HG03571 (cell line): ENCODE results near the gene LEF1.

ENCODE experiments used
- ATAC-seq: cut with Tn5 transposase; IDR thresholded peaks from one replicate; pipeline ENCODE4 v1.9.1; 2021; ENCODE audit not compliant: unreplicated experiment

Gene LEF1

DNA sequence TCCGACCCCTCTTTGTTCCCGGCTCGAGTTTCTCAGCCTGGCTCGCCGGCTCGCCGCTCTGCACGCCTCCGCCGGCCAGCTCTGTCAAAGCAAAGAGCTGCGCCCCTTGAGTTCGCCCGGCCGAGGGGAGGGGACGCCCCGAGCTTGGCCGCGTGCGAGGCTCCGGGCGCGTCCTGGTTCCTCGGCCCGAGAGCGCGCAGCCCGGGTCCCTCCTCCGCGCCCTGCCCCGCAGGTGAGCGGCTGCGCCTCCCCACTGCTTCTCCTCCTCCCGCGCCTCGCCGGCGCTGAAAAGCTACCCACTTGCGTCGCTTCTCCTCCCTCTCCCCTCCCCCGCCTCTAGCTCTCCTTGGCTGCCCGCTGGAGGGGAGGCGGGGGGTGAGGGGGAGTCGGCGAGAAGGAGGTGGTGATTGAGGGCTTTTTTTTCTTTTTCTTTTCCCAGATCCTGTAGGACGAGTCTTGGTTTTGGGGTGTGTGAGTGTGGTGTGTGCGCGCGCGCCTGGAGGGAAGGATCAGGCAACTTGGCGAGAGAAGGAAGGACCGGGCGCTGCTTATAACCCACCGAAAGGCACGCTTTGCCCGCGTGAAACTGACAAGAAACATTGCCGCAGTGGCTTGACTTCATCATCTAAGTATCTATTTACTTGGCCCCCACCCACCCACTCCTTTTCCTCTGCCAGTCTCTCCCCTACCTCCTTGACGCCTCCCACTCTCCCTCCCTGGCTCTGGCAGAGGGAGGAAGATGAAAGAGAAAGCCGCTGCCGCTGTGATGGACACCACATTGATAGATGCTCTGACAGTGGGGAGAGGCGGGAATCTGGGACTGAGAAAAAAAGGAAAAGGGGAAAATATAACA lies at the start of gene LEF1:
Gene LEF1 (minus strand): TSS at position 262 of the 853 bp plus-strand sequence. CDS start 1,165 bp downstream, outside the sequence.
- ATAC-seq = peak; percentile 36

DNA sequence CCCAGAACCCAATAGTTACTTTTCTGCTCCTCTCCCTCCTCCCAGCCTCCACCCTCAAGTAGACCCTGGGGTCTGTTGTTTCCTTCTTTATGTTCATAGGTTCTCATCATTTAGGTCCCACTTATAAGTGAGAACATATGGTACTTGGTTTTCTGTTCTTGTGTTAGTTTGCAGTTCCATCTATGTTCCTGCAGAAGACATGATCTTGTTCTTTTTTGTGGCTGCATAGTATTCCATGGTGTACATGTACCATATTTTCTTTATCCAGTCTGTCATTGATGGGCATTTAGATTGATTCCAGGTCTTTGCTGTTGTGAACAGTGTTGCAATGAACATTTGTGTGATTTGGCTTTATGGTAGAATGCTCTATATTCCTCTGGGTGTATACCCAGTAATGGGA lies 47.8 kb upstream of the LEF1 start:
- ATAC-seq = no peak

DNA sequence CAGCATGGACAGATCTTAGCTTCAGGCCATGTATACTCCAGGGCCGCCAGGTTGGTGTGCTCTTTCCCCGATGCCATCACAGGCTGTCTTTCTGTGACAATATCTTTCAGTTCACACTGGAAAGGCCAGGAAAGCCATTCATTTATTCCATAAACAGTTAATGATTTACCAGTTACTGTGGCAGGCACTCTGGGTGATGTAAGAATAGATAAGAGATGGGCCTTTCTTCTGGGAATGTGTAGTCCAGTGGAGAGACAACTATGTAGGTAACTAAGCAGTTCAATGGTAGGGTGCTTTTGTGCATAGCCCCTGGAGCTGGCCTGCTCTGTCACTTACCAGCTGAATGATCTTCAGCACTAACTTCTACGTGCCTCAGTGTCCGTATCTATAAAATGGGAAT lies 46.3 kb upstream of the LEF1 start:
- no peak for ATAC-seq

DNA sequence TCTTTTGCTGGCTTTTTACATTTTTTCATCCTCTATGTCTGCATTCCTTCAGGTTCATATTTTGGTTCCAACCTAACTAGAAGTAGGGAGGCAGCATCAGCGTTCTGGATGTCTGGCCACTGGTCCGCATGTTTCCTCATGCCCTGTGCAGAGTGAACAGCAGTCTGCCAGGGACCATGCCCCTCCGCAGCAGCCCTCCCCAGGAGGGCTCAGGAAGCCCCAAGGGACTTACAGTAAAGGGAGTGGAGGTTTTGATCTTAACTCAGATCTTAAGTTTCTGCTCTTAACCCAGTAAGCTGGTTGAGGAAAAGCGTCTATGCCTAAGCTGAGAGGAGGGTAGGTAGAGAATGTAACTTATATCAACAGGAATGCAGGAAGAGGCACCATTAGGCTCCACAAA lies 45.0 kb upstream of the LEF1 start:
- no peak for ATAC-seq

DNA sequence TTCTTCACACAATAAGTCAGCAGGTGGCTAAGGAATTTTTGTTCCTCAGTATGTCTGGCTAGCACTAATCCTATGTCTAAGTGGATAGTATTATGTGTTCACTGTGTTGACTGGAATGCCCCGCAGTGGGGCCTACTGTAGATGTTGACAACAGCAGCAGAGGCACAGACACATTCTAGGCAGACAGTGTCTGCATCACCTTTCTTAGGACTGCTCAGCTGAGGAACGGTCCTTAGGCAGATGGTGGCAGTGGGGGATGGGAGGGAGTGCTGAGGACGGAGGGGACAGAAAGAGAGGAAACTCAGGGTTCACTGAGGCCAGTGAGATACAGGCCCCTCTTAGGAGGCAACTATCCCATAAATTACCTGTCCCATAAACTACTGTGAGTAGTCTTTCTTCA lies 44.6 kb upstream of the LEF1 start:
- no peak for ATAC-seq

DNA sequence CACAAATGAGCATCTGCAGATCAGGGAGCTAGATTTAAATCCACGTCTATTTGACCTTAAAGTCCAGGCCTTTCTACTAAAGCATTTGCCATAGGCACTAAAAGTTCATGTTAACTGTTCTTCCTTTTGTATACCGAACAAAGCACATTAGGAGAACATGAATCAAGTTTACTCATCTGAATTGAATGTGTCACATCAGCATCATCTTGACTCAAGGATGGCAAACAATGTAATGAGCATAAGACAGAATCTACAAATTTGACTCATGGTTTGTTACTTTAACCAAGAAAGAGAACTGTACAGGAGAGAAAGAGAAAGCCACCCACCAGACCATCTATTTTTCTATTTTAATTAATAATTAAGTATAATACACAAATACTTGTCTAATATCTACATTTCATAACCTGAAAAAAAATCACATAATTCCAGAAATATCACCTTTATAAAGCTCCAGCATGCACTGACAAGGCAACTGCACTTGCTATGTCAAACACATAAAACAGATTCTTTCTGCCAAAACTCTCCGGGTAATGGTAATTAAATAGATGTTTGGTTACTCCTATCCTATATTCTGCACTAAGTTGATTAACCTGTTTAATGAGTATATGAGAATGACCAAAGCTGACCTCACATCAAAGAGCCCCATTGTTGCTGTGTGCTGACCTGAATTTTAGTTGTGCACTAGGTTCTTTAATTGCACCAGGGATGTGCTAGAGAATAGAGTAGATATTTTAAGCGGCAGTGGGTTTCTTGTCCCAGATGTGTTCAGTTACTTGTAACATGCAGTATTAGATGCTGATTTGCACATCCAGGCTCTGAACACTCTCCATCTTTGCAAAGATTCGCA lies 42.5 kb upstream of the LEF1 start:
- no peak for ATAC-seq

DNA sequence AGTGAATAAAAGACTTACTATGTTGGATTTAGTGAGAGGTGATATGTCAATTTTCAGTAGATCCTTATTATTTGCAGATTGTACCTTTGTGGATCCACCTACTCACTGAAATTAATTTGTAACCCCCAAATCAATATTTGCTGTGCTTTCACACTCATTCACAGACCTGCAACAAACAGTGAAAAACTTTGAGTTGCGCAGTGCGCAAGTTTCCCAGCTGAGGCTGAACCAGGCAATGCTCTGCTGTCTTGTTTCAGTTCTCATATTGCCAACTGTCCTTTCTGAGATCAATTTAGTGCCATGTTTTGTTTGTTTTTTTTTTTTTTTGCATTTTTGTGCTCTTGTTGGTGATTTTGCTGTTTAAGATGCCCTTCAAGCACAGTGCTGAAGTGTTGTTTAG lies 40.8 kb upstream of the LEF1 start:
- ATAC-seq = no peak

DNA sequence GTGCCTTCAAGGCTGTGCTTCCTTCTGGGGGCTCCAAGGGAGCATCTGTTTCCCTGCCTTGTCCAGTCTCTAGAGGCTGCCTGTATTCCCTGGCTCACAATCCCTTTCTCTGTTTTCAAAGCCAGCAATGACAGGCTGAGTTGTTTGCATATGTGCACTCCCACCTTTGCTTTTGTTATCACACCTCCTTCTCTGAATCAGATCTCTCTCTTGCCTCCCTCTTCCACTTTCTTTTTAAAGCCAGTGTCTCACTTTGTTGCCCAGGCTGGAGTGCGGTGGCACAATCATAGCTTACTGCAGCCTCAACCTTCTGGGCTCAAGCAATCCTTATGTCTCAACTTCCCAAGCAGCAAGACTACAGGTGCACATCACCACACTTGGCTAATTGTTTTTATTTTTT lies 37.1 kb upstream of the LEF1 start:
- no peak for ATAC-seq

DNA sequence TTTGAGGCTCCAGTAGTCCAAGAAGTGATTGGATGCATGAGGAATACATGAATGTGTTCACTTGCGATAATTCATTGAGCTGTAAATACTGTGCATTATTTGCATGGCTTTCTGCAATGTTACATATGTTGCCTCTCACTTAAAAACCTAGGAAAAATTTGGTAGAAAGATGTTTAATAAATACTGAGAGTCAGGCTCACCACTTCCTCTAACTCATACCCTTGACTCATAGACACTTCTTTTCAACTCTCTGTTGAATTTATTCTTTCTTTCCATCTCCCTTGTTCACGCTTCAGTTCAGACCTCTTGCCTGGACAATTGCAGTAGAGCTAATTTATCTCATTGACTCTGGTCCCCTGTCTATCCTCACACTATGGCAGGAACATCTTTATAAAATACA lies 35.8 kb upstream of the LEF1 start:
- ATAC-seq = no peak

DNA sequence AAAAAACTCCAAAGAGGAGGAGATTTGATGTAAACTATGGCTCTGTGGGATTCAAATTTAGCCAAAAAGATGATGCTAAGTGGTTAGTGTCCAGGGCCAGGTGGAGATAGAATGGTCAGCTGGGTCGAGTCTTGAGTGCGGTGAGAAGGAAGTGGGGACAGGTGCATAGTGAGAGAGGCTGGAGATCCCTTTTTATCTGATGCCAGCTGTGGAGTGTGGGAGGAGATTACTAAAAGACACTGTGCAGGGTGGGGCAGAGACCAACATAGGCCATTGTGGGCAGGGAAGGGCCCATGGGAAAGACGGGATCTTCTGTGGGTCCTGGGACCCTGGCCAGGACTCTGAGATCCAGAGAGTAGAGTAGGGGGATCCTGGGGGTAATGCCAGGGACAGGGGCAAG lies 34.6 kb upstream of the LEF1 start:
- ATAC-seq = no peak

DNA sequence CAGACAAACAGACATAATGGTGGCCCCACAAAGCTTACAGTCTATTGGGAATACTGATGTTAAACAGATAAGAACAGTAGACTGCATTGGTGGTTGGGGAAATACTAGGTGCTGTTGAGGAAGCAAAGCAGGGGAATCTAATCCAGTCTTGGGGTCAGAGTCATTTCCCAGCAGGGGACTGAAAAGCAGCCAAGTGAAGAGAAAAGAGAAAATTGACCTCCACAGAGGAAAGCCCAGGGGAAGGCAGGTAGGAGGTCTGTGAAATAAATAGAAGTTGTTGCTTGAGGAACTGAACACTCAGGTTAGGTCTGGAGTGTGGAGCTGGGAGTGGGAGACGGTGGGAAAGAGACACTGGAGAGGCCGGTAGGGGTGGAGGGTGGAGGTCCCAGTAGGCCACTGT lies 33.0 kb upstream of the LEF1 start:
- ATAC-seq = no peak

DNA sequence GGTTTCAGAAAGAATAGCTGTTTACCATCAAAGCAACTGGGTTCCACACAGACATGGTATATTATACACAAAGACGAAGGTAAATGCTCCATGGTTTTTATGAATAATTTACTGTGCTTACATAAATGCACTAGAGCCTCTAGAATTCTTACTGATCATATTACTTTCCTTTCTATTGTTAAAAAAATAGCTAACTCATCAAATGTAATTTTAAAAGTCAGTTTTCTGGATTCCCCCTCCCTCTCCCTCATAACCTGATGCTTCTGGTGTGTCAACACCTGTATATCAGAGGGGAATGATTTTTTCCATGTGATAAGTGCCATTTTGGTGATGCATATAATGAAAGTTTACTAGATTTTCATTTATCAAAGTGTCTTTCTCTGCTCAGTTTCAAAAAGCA lies 31.1 kb upstream of the LEF1 start:
- no peak for ATAC-seq

DNA sequence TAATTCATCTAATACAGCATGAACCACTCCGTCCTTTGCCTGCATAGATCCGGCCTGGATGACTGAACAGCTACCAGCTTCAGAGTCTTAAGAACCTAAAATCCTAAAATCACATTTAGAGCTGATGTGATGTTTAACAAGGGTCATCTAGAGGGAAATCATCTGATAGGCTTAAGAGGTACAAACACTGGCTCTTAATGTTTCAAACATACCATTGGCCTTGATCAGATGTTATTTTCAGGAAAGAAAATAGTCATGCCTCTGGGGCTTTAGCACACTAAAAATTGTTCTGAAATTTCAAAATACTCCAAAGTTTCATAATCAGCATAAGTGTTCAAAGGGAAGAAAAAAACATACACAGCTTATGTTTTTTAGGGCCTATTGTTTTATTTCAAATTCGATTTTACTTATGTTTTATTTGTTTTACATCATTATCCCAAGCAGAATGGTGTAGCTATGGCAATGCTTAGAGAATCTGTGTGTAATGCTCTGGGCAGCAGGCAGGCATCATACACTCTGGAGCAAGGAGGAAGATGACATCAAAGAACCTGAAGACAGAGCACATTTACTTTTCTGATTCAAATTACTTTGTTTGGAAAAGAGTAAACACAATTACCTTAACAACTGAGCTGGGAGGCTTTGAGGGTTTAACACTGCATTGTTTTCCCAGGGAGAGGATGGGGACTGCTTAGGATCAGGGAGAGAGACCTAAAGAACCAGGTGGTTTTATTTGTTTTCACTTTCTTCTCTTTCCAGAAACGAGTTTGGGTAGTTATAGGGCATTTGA lies 25.3 kb upstream of the LEF1 start:
- no peak for ATAC-seq

DNA sequence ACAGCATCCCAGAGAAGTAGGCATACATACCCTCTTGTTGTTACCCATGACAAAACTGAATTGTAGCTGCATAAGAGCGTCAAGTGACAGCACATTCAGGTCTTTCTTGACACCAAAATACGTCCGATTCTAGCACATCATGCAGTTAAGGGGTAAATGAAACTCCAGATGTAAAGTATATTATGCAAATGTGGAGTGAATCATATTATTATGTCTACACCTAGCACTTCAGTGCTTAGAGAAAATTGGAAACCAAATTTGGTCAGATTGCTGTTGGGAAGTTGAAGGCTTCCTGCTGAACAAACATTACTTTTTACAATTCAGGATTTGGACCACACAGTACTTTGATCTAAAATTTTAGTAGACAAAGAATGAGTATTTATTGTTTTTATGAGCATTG lies 24.2 kb upstream of the LEF1 start:
- ATAC-seq = no peak

DNA sequence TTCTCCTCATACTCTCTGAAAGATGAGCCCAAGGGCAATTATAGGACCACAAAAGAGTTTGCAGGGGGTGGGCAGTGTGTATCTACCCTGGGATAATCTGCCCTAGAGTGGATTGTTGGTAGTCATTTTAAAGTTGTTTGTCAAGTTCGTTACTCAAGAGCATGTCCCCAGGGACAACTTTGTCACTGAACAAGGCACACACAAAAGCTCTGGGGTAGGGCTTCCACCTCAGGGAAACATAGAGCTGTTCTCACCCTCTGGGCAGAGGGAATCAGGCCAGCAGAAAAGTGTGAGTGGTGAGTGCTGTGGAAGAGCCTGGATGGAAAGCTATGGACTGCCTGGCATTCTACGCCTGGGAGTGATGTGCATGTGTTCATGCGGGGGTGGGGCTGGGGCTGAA lies 23.3 kb upstream of the LEF1 start:
- no peak for ATAC-seq

DNA sequence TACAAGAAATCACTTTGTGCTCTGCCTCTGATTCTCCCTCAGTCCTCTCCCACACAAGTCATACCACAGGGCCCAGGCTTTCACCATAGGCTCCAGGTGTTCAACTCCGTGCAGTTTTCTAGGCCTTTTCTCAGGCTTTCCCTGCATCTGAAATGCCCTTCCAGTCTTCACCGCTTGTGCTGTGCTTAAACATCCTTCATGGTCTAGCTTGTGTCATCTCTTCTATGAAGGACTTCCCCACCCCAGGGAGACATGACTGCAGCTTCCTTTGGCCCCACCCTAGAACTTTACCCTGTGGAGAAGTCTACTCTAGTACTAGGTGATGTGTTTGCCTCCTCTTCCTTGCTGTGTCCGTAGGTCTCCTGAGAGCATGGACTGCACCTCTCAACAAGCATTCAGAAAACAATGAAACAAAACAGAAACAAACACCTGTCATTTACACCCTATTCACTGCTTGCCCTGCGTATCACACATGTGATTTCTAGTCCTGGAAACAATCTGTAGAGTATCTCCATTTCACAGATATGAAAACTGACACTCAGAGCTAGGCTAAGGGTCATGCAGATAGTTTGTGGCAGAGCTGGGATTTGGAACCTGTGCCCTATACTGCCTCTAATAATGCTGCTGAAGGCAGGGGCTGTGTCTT lies 22.7 kb upstream of the LEF1 start:
- no peak for ATAC-seq

DNA sequence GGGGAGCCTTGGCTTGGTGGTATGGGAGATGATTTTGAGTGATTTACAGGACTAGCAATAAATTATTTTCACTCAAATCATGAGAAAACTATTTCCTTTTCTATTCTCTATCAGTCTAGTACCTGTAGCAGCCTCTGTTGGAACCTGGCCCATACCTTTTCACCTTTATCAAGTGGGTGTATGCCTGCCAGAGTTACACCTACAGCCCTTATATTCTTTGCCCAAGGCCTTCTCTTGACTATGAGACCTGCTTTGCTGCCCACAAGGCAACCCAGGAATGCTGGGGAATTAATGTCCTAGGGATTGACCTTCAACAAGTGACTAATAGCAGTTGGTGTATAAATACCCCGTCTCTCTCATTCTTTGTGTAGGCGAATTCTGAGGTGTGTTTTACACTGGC lies 20.0 kb upstream of the LEF1 start:
- ATAC-seq = no peak

DNA sequence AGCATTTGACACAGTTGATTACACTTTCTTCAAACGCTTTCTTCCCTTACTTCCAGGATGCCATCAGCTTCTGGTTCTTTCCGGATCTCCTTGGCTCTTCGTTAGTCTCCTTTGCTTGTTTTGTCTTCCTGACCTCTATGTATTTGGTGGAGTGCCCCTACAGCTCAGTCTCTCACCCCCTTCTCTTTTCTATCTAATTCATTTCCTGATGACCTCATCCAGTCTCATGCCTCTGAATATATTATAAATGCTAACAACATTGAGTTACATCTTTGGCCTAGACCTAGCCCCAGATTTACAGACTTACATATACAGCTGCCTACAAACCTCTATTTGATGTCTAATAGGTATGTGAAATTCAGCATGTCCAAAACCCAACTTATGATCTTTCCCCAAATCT lies 16.5 kb upstream of the LEF1 start:
- ATAC-seq = no peak

DNA sequence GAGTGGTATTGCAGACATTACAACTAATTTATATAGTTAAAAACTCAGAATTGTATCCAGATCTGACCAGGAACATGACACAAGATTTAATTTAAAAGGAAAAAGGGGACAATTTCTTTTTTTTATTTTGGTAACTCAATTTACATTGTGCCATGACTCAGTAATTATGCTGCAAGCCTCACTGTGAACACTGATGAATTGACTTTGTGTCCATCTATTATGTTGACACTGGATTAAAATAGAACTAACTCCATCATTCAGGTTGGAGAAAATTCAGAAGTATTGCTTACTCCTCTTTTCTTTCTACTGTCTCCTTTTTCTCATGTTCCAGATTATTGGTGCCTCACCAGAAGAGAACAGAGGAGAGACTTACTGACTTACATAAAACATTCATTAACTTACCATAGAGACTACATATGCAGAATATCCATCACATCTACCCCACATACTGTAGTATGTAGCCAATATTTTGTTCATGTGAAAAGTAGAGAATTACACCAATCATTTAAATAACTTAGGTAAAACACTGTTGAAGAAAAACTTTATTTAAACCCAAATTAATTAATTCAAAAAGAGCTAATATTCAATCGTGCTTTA lies 15.8 kb upstream of the LEF1 start:
- no peak for ATAC-seq

DNA sequence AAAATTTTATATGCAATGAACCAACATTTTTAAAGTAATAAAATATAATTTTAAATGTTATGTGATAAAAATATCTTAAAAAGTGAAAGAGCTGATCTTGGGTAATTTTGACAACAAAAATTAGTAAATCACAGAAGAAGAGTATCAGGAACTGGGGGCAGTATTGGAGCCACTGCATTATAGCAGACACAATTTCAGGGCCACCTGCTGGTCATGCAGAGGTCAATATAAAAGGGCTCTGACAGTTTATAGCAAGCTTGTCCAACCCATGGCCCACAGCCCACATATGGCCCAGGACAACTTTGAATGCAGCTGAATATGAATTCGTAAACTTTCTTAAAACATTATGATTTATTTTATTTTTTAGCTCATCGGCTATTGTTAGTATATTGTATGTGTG lies 13.0 kb upstream of the LEF1 start:
- no peak for ATAC-seq

DNA sequence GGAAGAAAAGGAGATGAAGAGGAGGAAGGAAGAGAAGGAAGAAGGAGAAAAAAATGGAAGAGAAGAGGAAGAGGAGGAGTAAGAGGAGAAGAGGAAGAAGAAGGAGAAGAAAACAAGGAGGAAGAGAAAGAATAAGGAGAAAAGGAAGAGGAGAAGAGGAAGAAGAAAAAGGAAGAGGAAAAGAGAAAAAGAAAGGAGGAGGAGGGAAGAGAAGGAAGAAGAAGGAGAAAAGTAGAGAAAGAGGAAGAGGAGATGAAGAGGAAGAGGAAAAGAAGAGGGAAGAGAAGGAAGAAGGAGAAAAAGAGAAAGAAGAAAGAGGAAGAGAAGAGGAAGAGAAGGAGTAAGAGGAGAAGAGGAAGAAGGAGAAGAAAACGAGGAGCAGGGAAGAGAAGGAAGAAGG lies 11.8 kb upstream of the LEF1 start:
- ATAC-seq = no peak
